ENCODE results near the gene KRTAP4-6.
"Not testable (repeated sequence)": the region's sequence is repeated elsewhere in the genome, so short reads cannot be mapped to it uniquely, and the experiment has no call there.

The KRTAP4-6 gene

GRCh38 chr17:41145261-41145660 lies 4.9 kb upstream of the KRTAP4-6 start:
- DNase-seq, result no peak

GRCh38 chr17:41144846-41145245 lies 4.5 kb upstream of the KRTAP4-6 start:
- DNase-seq, result no peak

- DNase-seq, result no peak
Observed at GRCh38 chr17:41141361-41141760, 1.0 kb upstream of the KRTAP4-6 start.

- DNase-seq, result not testable (repeated sequence)
Observed at GRCh38 chr17:41139865-41140264, 479 bp downstream of the KRTAP4-6 start.

GRCh38 chr17:41133880-41134735 lies 6.2 kb downstream of the KRTAP4-6 start:
- no peak for DNase-seq

- no peak for DNase-seq
Observed at GRCh38 chr17:41131979-41132378, 8.4 kb downstream of the KRTAP4-6 start.

GRCh38 chr17:41127371-41127770 lies 13.0 kb downstream of the KRTAP4-6 start:
- no peak for DNase-seq

- DNase-seq, result no peak
Observed at GRCh38 chr17:41126412-41126811, 13.9 kb downstream of the KRTAP4-6 start.

- no peak for DNase-seq
Observed at GRCh38 chr17:41125064-41125463, 15.3 kb downstream of the KRTAP4-6 start.

GRCh38 chr17:41123991-41124371 lies 16.4 kb downstream of the KRTAP4-6 start, which contains the start of gene KRTAP4-12:
KRTAP4-12 (minus strand) TSS chr17:41124182; CDS start chr17:41124122, 60 bp downstream.
- not testable (repeated sequence) for DNase-seq

GRCh38 chr17:41123292-41123990 lies 16.9 kb downstream of the KRTAP4-6 start:
- DNase-seq, result not testable (repeated sequence)

GRCh38 chr17:41121742-41122141 lies 18.6 kb downstream of the KRTAP4-6 start:
- no peak for DNase-seq

- not testable (repeated sequence) for DNase-seq
Observed at GRCh38 chr17:41119696-41120690, 20.4 kb downstream of the KRTAP4-6 start.

- no peak for DNase-seq
Observed at GRCh38 chr17:41118721-41119120, 21.6 kb downstream of the KRTAP4-6 start.

GRCh38 chr17:41117846-41118386 lies 22.4 kb downstream of the KRTAP4-6 start, which contains the start of gene KRTAP4-11:
KRTAP4-11 (minus strand) TSS chr17:41118373; CDS start chr17:41118315, 58 bp downstream.
- DNase-seq, result not testable (repeated sequence)

- no peak for DNase-seq
Observed at GRCh38 chr17:41116297-41116696, 24.0 kb downstream of the KRTAP4-6 start.

- DNase-seq, result no peak
Observed at GRCh38 chr17:41111151-41111885, 29.0 kb downstream of the KRTAP4-6 start.

GRCh38 chr17:41108728-41109386 lies 31.5 kb downstream of the KRTAP4-6 start:
- not testable (repeated sequence) for DNase-seq

GRCh38 chr17:41107941-41108450 lies 32.3 kb downstream of the KRTAP4-6 start:
- no peak for DNase-seq

GRCh38 chr17:41105347-41105746 lies 35.0 kb downstream of the KRTAP4-6 start, which contains the start of gene KRTAP4-9:
KRTAP4-9 (plus strand) TSS chr17:41105389; CDS start chr17:41105389, 0 bp downstream.
- DNase-seq, result not testable (repeated sequence)
